MG63 (cell line): Measurements from ENCODE around the gene KDM8. TPM values are rescaled to one million over a fixed set of nuclear protein-coding genes. Genes with fewer than 3 reads are reported as not detected.

Experiments
- DNase-seq: peaks from one replicate; pipeline ENCODE4 v3.0.0-alpha.2; 2020
- H3K27me3 ChIP-seq: fragments of 250-450 bp; sonication (Bioruptor Pico); 2 replicates; pipeline ENCODE4 v1.5.1; 2020; ENCODE audit warnings: mild to moderate bottlenecking, moderate library complexity
- H3K36me3 ChIP-seq: fragments of 250-450 bp; sonication (Bioruptor Pico); 2 replicates; pipeline ENCODE4 v1.5.1; 2020; ENCODE audit warnings: mild to moderate bottlenecking, moderate library complexity
- H3K4me3 ChIP-seq: fragments of 250-450 bp; sonication (Bioruptor Pico); 2 replicates; pipeline ENCODE4 v1.5.1; 2020; ENCODE audit warnings: mild to moderate bottlenecking, moderate library complexity
- H3K9me3 ChIP-seq: fragments of 250-450 bp; sonication (Bioruptor Pico); 2 replicates; pipeline ENCODE4 v1.5.1; 2020; ENCODE audit warnings: mild to moderate bottlenecking, moderate library complexity
- total RNA-seq: library from RNA; depleted of rRNA; stranded (reverse); fragments of >200 nt; shearing (Covaris generic); gene quantifications from 2 replicates; pipeline ENCODE4 v1.2.3, GENCODE V29; 2014; ENCODE audit warnings: low replicate concordance; rRNA removed

The KDM8 gene
- total RNA-seq: 4.4 and 10.2 TPM in 2 replicates

DNA sequence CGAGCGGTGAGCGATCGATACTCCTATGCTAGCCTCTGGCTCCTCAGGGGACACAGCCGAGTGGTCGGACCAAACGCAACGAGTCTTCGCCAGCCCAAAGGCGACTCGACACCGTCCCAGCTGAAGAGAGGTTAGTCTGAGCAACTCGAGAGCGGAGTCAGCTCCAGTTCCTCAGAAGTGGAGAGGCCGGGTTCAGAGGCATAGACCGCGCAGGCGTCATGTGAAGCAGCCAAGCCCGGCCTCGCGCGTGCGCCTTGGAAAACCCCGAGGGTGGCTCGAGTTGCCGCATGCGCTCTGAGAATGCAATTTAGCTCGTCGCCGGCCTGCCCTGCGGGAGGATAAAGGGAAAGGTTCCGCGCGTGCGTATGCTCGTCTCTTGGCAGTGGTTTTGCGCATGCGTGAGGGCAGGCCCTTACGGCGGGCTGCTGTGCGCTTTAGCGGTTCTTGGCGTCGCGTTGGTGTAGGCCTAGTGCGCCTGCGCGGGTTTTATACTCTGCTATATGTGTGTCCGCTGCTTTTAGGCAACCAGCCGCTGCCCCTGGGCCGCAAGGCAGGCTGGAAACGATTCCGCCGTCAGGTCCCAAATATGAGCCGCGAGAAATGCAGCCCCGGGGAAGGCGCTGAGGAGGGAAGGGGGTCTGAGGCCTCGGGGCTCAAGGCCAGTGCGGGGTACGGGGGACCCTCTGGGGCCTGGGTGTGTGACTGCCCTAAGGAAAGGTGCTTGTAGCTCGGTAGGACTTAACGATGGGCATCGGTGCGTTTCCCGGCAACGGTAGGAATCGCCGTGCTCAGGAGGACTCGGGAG lies at the start of gene KDM8:
Gene KDM8, plus strand, starts transcription at position 20 of the 805 bp plus-strand sequence. CDS start 6,598 bp downstream, outside the sequence.
- DNase-seq: peak; percentile 100
- no peaks in the 10 kb centered on the region; the same call in 1 of the 2 replicates for H3K36me3 ChIP-seq
- H3K27me3 ChIP-seq: no peaks in the 10 kb centered on the region
- H3K9me3 ChIP-seq: no peaks in the 10 kb centered on the region
- peak within 1 kb of the TSS; percentile 73 for H3K4me3 ChIP-seq

GRCh38 chr16:27154705-27155521 lies 48.4 kb upstream of the KDM8 start:
- DNase-seq: peak; percentile 23

DNA sequence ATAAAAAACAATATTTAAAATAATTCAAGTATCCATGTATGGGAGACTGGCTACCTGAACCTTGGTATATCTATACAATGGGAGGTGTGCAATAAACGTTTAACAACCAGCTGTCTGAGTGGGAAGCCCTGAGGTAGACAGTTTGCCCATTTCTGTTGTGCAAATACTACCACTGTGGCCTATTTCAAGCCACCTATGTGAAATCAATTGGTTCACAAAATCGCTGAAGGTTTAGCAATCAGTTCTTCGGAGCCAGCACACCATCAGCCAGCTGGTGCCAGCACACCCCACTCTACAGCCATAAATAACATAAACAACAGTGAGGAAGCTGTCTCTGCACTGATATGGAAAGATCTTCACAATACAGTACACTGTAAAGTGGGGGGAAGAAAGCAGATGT lies 46.7 kb upstream of the KDM8 start:
- H3K9me3 ChIP-seq: peaks cover 4% of the 10 kb centered on the region; the same call in 1 of the 2 replicates
- DNase-seq: no peak
- no peaks in the 10 kb centered on the region for H3K36me3 ChIP-seq
- no peak overlapping the region for H3K4me3 ChIP-seq
- no peaks in the 10 kb centered on the region for H3K27me3 ChIP-seq

More at GRCh38 chr16:27154705-27155521, 48.4 kb upstream of the KDM8 start:
- H3K4me3 ChIP-seq: no peak overlapping the region
- no peaks in the 10 kb centered on the region for H3K27me3 ChIP-seq
- H3K9me3 ChIP-seq: no peaks in the 10 kb centered on the region; the same call in 1 of the 2 replicates
- no peaks in the 10 kb centered on the region for H3K36me3 ChIP-seq

- Histone ChIP-seq H3K27me3 (no peaks in the 10 kb centered on the region), H3K9me3 (peaks cover 17% of the 10 kb centered on the region), H3K4me3 (no peak overlapping the region), H3K36me3 (no peaks in the 10 kb centered on the region)
- DNase-seq: no peak
Measured at GRCh38 chr16:27161398-27161797, 41.9 kb upstream of the KDM8 start.

- no peak for DNase-seq
- Histone ChIP-seq H3K9me3 (peaks cover 17% of the 10 kb centered on the region), H3K36me3 (no peaks in the 10 kb centered on the region), H3K4me3 (no peak overlapping the region), H3K27me3 (no peaks in the 10 kb centered on the region)
Measured at GRCh38 chr16:27164352-27164751, 39.0 kb upstream of the KDM8 start.

DNA sequence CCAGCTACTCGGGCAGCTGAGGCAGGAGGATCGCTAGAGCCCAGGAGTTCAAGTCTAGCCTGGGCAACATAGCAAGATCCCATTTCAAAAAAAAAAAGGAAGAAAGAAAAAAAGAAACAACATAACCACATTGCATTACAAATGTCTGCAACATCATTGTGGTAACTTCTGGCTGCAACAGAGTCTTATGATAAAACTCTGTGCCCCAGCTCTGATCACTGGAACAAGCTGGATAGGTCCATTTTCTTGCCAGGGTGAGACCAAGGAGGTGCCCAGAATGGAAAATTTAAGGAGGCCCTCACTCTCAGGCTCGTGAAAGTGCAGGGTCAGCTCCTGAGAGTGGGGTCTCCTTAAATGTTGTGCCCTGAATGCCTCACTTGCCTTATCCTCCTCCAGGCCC lies 37.8 kb upstream of the KDM8 start:
- H3K9me3 ChIP-seq: peaks cover 17% of the 10 kb centered on the region
- no peak for DNase-seq
- H3K36me3 ChIP-seq: no peaks in the 10 kb centered on the region
- H3K4me3 ChIP-seq: no peak overlapping the region
- no peaks in the 10 kb centered on the region for H3K27me3 ChIP-seq

DNA sequence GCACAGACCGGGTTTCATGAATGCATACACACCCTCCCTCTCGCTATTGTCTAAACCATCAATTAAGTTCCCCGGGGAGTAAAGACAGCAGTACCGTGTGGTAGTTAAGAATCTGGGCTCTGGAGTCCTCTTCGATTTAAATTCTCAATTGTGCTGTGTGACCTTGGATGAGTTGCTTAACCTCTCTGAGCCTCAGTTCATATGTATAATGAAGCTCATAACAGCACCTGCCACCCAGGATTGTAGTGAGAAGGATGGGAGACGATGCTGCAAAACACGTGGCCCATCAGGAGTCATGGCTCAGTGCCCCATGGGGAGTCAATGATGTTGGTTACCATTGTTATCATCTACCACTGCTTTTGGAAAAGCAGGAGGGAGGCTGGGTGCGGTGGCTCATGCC lies 34.5 kb upstream of the KDM8 start:
- Histone ChIP-seq H3K4me3 (no peak overlapping the region), H3K27me3 (no peaks in the 10 kb centered on the region), H3K36me3 (no peaks in the 10 kb centered on the region), H3K9me3 (0 out of 2 replicates have a peak, but pooled peaks cover 4% of the 10 kb centered on the region)
- DNase-seq: no peak

- H3K36me3 ChIP-seq: no peaks in the 10 kb centered on the region
- no peak overlapping the region for H3K4me3 ChIP-seq
- DNase-seq: peak; percentile 59
- H3K9me3 ChIP-seq: 0 out of 2 replicates have a peak, but pooled peaks cover 4% of the 10 kb centered on the region
- H3K27me3 ChIP-seq: no peaks in the 10 kb centered on the region
Measured at GRCh38 chr16:27169511-27170071, 33.7 kb upstream of the KDM8 start.

DNA sequence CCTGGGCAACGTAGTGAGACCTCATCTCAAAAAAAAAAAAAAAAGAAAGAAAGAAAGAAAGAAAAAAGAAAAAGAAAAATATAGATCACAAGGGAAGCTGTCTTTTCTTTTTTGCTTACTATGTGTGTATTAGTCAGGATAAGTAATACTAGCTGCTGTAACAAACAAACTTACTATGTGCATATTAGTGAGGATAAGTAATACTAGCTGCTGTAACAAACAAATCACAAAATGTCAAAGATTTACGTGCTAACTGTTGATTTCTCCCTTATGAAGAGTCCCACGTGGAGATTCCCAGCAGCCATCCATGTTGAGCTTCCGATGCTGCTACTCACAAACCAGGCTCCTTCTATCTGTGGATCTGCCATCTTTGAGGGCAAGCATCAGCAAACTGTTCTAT lies 31.7 kb upstream of the KDM8 start:
- Histone ChIP-seq H3K36me3 (no peaks in the 10 kb centered on the region), H3K27me3 (no peaks in the 10 kb centered on the region), H3K4me3 (no peak overlapping the region), H3K9me3 (0 out of 2 replicates have a peak, but pooled peaks cover 4% of the 10 kb centered on the region)
- no peak for DNase-seq

GRCh38 chr16:27174007-27174406 lies 29.3 kb upstream of the KDM8 start:
- no peak overlapping the region for H3K4me3 ChIP-seq
- H3K27me3 ChIP-seq: no peaks in the 10 kb centered on the region
- no peaks in the 10 kb centered on the region for H3K36me3 ChIP-seq
- DNase-seq: no peak
- H3K9me3 ChIP-seq: 0 out of 2 replicates have a peak, but pooled peaks cover 4% of the 10 kb centered on the region

GRCh38 chr16:27174798-27175197 lies 28.5 kb upstream of the KDM8 start:
- H3K36me3 ChIP-seq: no peaks in the 10 kb centered on the region
- DNase-seq: no peak
- H3K9me3 ChIP-seq: 0 out of 2 replicates have a peak, but pooled peaks cover 4% of the 10 kb centered on the region
- no peaks in the 10 kb centered on the region for H3K27me3 ChIP-seq
- H3K4me3 ChIP-seq: no peak overlapping the region

DNA sequence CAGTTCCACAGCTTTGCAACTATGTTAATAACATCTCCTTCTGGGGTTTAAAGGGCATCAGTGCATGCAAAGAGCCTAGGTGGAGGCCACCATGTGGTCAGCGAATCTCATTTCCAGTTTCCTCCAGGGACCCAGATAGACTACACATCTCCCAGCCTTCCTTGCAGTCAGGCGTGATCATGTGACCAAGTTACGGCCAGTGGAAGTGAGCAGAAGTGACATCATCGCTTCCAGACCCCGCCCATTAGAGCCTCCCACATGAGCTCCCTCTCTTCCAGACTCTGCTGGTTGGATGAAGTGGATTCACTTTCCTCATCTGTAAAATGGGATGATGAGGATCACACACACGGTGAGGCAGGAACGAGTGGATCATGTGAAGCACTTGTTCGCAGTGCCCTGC lies 27.4 kb upstream of the KDM8 start:
- no peaks in the 10 kb centered on the region for H3K27me3 ChIP-seq
- DNase-seq: no peak
- no peak overlapping the region for H3K4me3 ChIP-seq
- 0 out of 2 replicates have a peak, but pooled peaks cover 4% of the 10 kb centered on the region for H3K9me3 ChIP-seq
- H3K36me3 ChIP-seq: no peaks in the 10 kb centered on the region

DNA sequence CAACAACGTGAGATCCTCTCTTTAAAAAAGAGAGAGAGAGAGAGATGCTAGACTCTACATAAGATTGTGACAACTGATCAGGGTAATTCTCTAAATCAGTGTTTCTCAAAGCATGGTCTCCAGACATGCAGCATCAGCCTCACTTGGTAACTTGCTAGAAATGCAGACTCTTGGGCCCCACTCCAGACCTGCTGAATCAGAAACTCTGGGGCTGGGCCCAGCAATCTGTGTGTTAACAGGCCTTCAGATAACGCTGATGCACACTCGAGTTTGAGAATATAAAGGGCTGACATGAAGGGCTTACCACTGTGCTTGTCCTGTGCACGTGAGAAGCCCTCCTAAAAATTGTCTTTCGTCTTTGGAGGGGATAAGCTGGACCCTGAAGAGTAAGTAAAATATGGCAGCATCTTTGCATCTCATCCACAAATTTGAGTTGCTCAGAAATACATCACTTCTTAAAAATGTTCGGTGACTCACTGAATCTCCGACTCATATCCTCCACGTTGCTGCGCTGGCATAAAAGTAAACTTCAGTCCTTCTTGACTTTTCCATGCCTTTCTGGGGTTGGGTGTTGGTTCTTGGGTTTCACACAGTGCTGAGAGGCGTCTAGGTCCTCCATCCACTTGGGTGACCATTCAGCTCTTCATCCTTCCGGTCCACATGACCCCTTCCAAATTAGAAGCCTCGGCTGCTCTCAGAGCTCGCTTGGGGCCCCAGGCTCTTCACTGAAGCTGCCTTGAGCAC lies 26.1 kb upstream of the KDM8 start:
- H3K9me3 ChIP-seq: no peaks in the 10 kb centered on the region
- no peaks in the 10 kb centered on the region for H3K36me3 ChIP-seq
- no peak overlapping the region for H3K4me3 ChIP-seq
- no peaks in the 10 kb centered on the region for H3K27me3 ChIP-seq
- DNase-seq: peak; percentile 80

- Histone ChIP-seq H3K27me3 (no peaks in the 10 kb centered on the region), H3K9me3 (no peaks in the 10 kb centered on the region), H3K4me3 (no peak overlapping the region), H3K36me3 (no peaks in the 10 kb centered on the region)
- peak; percentile 67 for DNase-seq
Measured at GRCh38 chr16:27179500-27180072, 23.7 kb upstream of the KDM8 start.

GRCh38 chr16:27181019-27181790 lies 22.1 kb upstream of the KDM8 start:
- no peak for DNase-seq
- H3K9me3 ChIP-seq: no peaks in the 10 kb centered on the region
- H3K4me3 ChIP-seq: no peak overlapping the region
- no peaks in the 10 kb centered on the region for H3K36me3 ChIP-seq
- H3K27me3 ChIP-seq: no peaks in the 10 kb centered on the region
